CD4-positive, alpha-beta T cell treated with Interleukin-10 for 1 hour (primary cell): ENCODE data around the gene LAMC3.

Experiments
- DNase-seq: peaks from one replicate; pipeline ENCODE4 v3.0.0-alpha.2; 2020

The LAMC3 gene

GRCh38 chr9:131008909-131009618 is at the start of gene LAMC3:
TSS of gene LAMC3 (plus strand) at chr9:131009174. CDS start at chr9:131009215, 41 bp downstream.
- DNase-seq: no peak

GRCh38 chr9:130959809-130960334 is 49.1 kb upstream of the LAMC3 start:
- no peak for DNase-seq

- no peak for DNase-seq
Observed at GRCh38 chr9:130960522-130961378, 48.2 kb upstream of the LAMC3 start.

- no peak for DNase-seq
Observed at GRCh38 chr9:130961511-130962300, 47.3 kb upstream of the LAMC3 start.

GRCh38 chr9:130962418-130963316 is 46.3 kb upstream of the LAMC3 start:
- no peak for DNase-seq

- no peak for DNase-seq
Observed at GRCh38 chr9:130963337-130963908, 45.6 kb upstream of the LAMC3 start.

- DNase-seq: no peak
Observed at GRCh38 chr9:130963916-130964315, 45.1 kb upstream of the LAMC3 start.

- no peak for DNase-seq
Observed at GRCh38 chr9:130965680-130966079, 43.3 kb upstream of the LAMC3 start.

- DNase-seq: no peak
Observed at GRCh38 chr9:130970052-130970451, 38.9 kb upstream of the LAMC3 start.

- DNase-seq: no peak
Observed at GRCh38 chr9:130970855-130971254, 38.1 kb upstream of the LAMC3 start.

- DNase-seq: no peak
Observed at GRCh38 chr9:130971294-130971849, 37.6 kb upstream of the LAMC3 start.

- no peak for DNase-seq
Observed at GRCh38 chr9:130972277-130972956, 36.6 kb upstream of the LAMC3 start.

- DNase-seq: no peak
Observed at GRCh38 chr9:130972957-130973685, 35.9 kb upstream of the LAMC3 start.

- no peak for DNase-seq
Observed at GRCh38 chr9:130973686-130974281, 35.2 kb upstream of the LAMC3 start.

GRCh38 chr9:130974697-130975096 is 34.3 kb upstream of the LAMC3 start:
- no peak for DNase-seq

GRCh38 chr9:130975156-130975555 is 33.8 kb upstream of the LAMC3 start:
- no peak for DNase-seq

GRCh38 chr9:130975932-130976841 is 32.8 kb upstream of the LAMC3 start:
- no peak for DNase-seq

GRCh38 chr9:130977811-130978221 is 31.2 kb upstream of the LAMC3 start:
- no peak for DNase-seq
